Endothelial cell of hepatic sinusoid (primary cell): Measurements from ENCODE around the gene TAS2R1.

ENCODE experiments used
- in situ Hi-C: cut with HindIII; loops from 2 replicates; pipeline ENCODE4 v1.10.0; 2017; ENCODE audit warnings: low sequenced_read_pairs

Gene TAS2R1, protein sequence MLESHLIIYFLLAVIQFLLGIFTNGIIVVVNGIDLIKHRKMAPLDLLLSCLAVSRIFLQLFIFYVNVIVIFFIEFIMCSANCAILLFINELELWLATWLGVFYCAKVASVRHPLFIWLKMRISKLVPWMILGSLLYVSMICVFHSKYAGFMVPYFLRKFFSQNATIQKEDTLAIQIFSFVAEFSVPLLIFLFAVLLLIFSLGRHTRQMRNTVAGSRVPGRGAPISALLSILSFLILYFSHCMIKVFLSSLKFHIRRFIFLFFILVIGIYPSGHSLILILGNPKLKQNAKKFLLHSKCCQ

GRCh38 chr5:9630251-9630650 is at the start of gene TAS2R1:
TSS of gene TAS2R1 (minus strand) at chr5:9630351. CDS start at chr5:9630032, 319 bp downstream.
- in situ Hi-C loops, result no loop called here

DNA sequence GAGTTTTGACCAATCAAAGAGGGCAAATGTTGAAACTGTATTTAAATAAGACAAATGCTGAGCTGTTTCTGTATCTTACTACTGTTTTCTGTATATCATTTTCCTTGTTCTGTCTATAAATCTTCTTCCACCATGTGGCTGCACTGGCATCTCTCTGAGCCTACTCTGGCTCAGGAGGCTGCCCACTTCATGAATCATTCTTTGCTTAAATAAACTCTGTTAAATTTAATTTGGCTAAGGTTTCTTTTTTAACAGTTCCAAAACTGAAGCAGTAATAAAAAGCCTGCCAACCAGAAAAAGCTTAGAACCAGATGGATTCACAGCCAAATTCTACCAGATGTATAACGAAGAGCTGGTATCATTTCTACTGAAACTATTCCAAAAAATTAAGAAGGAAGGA is 40.2 kb upstream of the TAS2R1 start:
- in situ Hi-C loops, result no loop called here

- in situ Hi-C loops, result no loop called here
Measured at GRCh38 chr5:9667906-9668305, 37.8 kb upstream of the TAS2R1 start.

DNA sequence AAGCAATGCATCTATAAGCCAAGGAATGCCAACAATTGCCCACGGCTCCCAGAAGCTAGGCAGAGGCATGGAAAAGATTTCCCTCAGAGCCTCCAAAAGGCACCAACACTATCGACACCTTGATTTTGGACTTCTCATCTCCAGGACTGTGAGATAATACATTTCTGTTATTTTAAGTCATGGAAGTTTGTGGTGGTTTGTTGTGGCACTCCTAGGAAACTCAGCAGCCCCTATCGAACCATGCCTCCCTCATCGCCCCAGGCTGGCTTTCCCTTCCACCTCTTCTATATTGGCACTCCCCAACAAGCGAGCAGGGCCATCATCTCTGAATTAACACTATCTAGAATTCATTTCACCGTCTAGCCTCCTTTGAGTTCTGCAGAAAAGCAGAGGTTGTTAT is 33.7 kb upstream of the TAS2R1 start:
- in situ Hi-C loops, result no loop called here

DNA sequence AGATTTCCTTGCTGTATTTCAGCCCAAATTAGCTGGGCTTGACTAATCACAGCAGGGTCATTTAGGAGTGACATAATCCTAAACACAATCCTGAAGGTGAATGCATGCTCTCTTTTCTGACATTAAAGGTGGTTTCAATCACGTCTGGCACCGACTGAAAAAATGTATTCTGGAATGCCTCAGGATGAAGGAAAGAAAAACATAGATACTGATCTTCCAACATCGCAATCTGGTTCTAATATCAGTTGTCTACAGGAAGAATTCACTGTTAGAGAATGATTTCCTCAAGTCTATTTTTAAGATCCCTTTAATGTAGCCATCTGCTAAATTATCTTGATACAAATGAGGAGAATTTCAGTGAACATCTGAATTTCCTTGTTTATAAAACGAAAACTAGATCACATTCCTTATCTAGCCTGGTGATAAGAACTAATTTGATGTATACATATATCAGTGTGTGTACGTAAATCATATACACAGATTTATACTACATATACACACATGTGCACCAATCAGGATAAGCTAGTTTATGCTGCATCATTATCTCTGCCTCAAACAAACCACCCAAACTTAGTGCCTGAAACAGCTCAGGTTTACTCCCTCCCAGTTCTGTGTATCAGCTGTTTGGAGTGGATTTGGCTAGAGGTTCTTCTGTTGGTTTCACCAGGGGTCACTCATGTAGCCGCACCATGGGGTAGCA is 31.3 kb upstream of the TAS2R1 start:
- in situ Hi-C loops, result no loop called here

DNA sequence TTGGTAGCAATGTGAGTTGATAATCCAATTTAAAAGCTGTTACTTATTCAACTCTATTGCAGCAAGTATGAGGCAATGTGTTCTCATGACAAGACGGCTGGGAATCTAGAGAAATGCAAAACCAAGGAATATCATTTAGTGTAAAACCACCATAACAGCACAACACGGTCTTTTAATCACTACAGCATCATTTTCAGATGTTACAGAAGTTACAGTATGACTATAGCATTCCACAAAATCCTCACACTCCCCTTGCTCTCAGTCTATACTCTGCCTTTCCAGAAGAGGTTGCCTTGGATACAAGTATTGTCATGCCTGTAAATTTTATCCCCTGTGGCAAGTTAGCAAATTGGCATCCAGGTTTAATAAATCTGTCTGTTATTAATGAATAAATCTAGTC is 28.6 kb upstream of the TAS2R1 start:
- in situ Hi-C loops, result no loop called here

GRCh38 chr5:9657819-9658218 is 27.7 kb upstream of the TAS2R1 start:
- in situ Hi-C loops, result no loop called here

GRCh38 chr5:9655641-9656040 is 25.5 kb upstream of the TAS2R1 start:
- in situ Hi-C loops, result no loop called here

DNA sequence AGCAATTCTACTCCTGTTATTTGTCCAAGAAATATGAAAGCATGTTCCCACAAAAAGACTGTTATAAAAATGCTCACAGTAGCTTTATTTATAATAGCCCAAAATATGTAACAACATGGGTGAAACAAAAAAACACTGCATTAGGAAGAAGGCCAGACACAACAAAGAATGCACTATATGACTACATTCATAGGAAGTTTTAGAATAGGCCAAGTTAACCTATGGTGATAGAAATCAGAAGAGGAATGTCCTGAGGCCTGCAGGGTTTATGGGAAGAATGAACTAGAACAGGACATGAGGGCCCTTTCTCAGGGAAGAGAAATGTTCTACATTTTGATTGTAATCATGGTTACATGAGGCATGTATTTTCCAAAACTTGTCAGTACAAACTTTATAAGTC is 24.7 kb upstream of the TAS2R1 start:
- in situ Hi-C loops, result no loop called here

DNA sequence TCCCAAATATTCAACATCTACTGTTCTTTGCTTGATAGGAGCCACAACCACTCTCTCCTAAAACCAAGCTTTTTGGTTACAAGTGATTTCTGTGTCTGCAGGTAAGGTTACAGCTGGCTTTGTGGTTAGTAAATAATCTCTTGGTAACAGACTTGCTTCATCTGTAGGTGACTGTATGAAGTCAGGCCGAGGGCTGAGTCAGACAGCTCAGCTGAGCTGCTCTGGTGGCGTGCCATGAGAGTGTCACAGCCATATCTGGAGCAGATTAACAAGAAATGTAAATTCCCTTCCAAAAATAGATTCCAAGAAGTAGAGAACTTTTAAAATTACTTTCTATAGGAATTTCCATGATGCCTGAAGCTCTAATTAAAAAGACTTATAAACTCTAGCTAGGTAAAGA is 23.7 kb upstream of the TAS2R1 start:
- in situ Hi-C loops, result no loop called here

DNA sequence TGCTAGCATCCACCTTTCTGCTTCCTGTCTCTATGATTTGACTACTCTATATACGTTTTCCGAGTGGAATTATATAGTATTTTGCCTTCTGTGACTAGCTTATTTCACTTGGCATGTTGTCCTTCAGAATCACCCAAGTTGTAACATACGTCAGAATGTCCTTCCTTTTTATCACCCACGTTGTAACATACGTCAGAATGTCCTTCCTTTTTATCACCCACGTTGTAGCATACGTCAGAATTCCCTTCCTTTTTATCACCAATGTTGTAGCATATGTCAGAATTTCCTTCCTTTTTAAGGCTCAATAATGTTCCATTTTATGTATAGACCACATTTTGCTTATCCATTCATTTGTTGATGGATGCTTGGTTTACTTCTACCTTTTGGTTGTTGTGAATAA is 22.9 kb upstream of the TAS2R1 start:
- in situ Hi-C loops, result no loop called here

- in situ Hi-C loops, result no loop called here
Measured at GRCh38 chr5:9652295-9652694, 22.1 kb upstream of the TAS2R1 start.

GRCh38 chr5:9646843-9647242 is 16.7 kb upstream of the TAS2R1 start:
- in situ Hi-C loops, result no loop called here

- in situ Hi-C loops, result no loop called here
Measured at GRCh38 chr5:9644630-9645029, 14.5 kb upstream of the TAS2R1 start.

DNA sequence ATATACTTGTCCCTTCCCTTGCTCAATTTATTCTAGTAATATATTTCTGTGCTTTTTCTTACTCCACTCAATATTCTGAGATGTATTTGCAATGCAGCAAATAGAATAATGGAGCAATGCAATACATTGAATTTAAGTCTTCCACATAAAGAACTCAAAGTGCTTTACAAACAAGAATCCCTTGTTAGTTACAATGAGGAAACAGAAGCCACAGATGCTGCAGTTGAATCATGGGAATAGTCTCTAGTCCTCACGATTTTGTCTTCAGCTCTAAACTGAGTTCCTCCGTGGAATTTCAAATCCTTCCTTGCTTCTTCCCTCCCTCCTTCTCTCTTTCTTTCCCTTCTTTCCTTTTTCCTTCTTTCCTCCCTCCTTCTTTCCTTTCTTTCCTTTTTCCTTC is 12.5 kb upstream of the TAS2R1 start:
- in situ Hi-C loops, result no loop called here

DNA sequence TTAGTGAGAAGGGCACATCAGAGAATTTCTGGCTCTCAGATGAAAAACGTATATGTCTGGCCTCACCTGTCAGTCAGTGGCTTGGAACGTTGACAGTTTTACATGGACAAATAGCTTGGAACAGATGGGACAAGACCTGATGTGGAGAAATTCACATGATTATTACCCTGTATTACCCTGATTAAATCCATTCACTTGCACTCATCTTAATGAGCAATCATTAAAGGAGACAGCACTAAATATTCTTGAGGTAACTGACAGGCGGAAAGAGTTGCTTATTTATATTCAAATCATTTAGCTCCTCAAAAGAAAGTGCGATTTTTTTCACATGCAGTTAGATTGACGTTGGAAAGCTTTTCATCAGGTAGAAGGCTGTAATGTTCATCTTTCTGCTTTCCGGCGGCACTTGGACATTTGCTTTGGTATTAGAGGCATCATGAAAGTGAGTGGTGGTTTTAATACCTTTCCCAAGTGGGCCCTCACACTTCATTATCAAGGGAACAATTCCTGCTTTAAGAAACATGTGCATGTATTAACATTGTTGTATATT is 11.7 kb upstream of the TAS2R1 start:
- in situ Hi-C loops, result no loop called here

GRCh38 chr5:9632495-9632894 is 2.3 kb upstream of the TAS2R1 start:
- in situ Hi-C loops, result no loop called here

- in situ Hi-C loops, result no loop called here
Measured at GRCh38 chr5:9627541-9627940, 2.6 kb downstream of the TAS2R1 start.

DNA sequence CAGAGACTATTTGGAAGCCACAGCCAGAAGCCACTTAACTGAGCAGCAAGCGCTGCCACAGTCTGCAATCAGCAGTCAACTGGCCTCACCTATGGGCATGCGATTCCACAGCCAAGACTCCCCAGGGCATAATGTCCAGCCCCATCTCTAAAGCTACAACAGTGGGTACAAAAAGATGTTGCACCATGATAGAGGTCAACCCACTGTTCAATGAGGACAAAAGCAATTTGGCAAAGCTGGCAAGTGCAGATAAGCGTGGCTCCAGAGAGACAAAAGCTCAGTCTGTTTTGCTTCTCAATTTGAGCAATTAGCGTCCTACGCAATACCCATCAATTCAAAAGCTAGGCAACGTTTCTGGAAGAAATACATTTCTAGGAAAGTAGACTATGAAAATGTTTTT is 3.2 kb downstream of the TAS2R1 start:
- in situ Hi-C loops, result no loop called here

DNA sequence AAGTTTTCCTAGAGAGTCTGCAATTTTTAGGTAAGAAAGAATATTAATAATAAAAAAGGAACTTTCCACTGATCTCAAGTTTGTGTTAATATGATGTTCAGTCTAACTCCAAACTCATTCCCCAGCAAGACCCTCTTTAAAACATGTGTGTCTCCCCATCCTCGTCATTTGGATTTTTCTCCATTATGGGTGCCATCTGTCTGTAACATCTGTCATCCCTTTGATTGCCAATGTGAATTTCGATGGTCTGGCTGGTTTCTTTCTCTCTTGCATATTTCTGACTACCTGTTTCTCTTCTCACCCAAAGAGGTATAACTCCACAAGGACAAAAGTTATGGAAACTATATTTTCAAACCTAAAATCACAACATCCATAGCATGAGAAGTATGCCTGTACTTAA is 4.4 kb downstream of the TAS2R1 start:
- in situ Hi-C loops, result no loop called here

GRCh38 chr5:9625286-9625685 is 4.9 kb downstream of the TAS2R1 start:
- in situ Hi-C loops, result no loop called here

DNA sequence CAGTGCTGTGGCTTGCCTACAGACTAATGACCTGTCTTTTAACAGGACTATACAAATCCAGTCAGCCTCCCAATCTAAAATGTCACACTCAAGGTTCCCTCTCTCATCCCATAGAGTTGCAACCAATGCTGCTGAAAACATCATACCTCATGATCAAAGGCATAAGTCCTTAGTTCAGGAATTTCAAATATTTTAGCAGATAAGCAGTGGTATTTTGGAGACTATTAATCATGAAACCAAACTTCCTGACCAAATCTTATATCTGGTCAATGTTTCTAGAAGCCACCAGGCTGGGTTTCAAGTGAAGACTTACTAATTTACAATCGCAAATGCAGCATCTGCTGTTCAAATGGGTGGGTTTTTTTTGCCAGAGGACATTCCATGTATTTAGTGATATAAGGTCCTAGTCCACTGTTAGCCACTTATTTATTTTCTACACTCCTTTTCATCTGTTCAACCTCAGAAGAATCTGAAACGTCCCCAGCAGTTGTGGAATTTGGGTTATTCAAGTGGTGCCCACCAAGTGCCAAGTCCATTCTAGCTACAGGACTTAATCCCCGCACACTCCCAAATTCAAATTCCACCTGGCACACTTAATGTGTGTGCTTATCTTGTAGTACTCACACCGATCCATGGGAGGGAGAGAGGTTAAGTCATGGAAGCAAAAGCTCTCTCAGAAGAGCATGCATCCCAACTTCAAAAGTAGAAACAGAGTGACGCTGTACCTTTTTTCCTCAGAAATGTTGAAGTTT is 5.8 kb downstream of the TAS2R1 start:
- in situ Hi-C loops, result no loop called here
